K562 (cell line): ENCODE data around the gene MINDY3. TPM values are rescaled to one million over a fixed set of nuclear protein-coding genes. Genes with fewer than 3 reads are reported as not detected.

ENCODE experiments used
- ATAC-seq: fragments of 200-7000 bp; cut with Tn5 transposase; 3 replicates; pipeline ENCODE4 v1.9.1; 2020; ENCODE audit warnings: moderate library complexity
- BruUV-seq: library from RNA; stranded (reverse); fragments of 400-500 nt; replicated peaks from 2 replicates; lab custom pipeline; 2021; lab: Mats Ljungman, UMichigan
- CTCF ChIA-PET: fragments of 300-600 bp; formaldehyde crosslinking; extraction: SDS; loops from one replicate; lab custom pipeline; 2021; ENCODE audit warnings: low intra/inter-chr PET ratio; lab: Yijun Ruan, JAX
- POLR2A ChIA-PET: fragments of 300-600, 350-650 bp; sonication (Branson Sonifier 250); formaldehyde crosslinking; extraction: SDS; loops from one replicate; lab custom pipeline; 2021; ENCODE audit warnings: antibody characterized with exemption, inconsistent platforms; lab: Yijun Ruan, JAX
- DNase-seq, 4 experiments: peaks; one replicate each; pipeline versions ENCODE4 v3.0.0 to v3.0.0-alpha.2; 2011 to 2018; ENCODE audit warnings: low spot score in 3 of 4, mixed read lengths in 3 of 4; ENCODE audit errors: extremely low read depth in 1 of 4
- FAIRE-seq: peaks from 2 replicates; lab custom pipeline; 2011; peaks lifted over from hg19 to GRCh38; lab: Jason Lieb, UNC
- H2AFZ ChIP-seq: 2 replicates; pipeline ENCODE4 v1.6.0; 2011; ENCODE audit warnings: low read depth, low read length, control low read depth, inconsistent platforms
- H3K27ac ChIP-seq: fragments of 200-600 bp; 3 replicates; pipeline ENCODE4 v1.8.0; 2011; ENCODE audit warnings: low read depth, mild to moderate bottlenecking, control low read depth, inconsistent platforms, low read length, moderate library complexity, mixed read lengths; ENCODE audit errors: extremely low read depth
- H3K27me3 ChIP-seq, 2 experiments: fragments of 300-600 bp in 1 of 2; 2 replicates in 1 of 2; 3 replicates in 1 of 2; pipeline versions ENCODE4 v1.6.0 to v1.8.0; 2011; ENCODE audit warnings: inconsistent platforms in 2 of 2, low read length in 2 of 2, mild to moderate bottlenecking in 1 of 2, mixed read lengths in 1 of 2, moderate library complexity in 1 of 2; ENCODE audit not compliant: control insufficient read depth in 2 of 2, insufficient read depth in 2 of 2
- H3K36me3 ChIP-seq: fragments of 300-600 bp; 3 replicates; pipeline ENCODE4 v1.8.0; 2011; ENCODE audit warnings: mild to moderate bottlenecking, low read length, inconsistent platforms; ENCODE audit not compliant: control insufficient read depth, insufficient read depth
- H3K4me1 ChIP-seq, 2 experiments: fragments of 200-600 bp in 1 of 2; replicated peaks in 1 of 2; 2 replicates in 1 of 2; 3 replicates in 1 of 2; pipeline versions ENCODE4 v1.5.1 to v1.8.0; 2011; ENCODE audit warnings: inconsistent platforms in 2 of 2, low read length in 2 of 2, mild to moderate bottlenecking in 1 of 2, mixed read lengths in 1 of 2, moderate library complexity in 1 of 2; ENCODE audit not compliant: control insufficient read depth in 2 of 2, insufficient read depth in 2 of 2
- H3K4me2 ChIP-seq: 2 replicates; pipeline ENCODE4 v1.6.1; 2011; ENCODE audit warnings: low read length, control low read depth, inconsistent platforms, mixed read lengths; ENCODE audit not compliant: insufficient read depth
- H3K4me3 ChIP-seq: fragments of 200-600 bp; sonication (generic), shearing (Covaris generic); 2 replicates; pipeline ENCODE4 v1.5.1; 2016; ENCODE audit warnings: control low read depth, inconsistent platforms
- H3K79me2 ChIP-seq: fragments of 200-600 bp; 3 replicates; pipeline ENCODE4 v1.8.0; 2011; ENCODE audit warnings: low read length, inconsistent platforms; ENCODE audit not compliant: control insufficient read depth, insufficient read depth
- H3K9ac ChIP-seq, 2 experiments: 2 replicates each; pipeline versions ENCODE4 v1.6.0 to v1.6.1; 2011; ENCODE audit warnings: low read depth in 2 of 2, low read length in 2 of 2, control low read depth in 1 of 2, inconsistent platforms in 1 of 2, mild to moderate bottlenecking in 1 of 2, mixed read lengths in 1 of 2; ENCODE audit not compliant: insufficient read depth in 1 of 2
- H3K9me1 ChIP-seq: one replicate; pipeline ENCODE4 v1.6.0; 2011; ENCODE audit warnings: inconsistent platforms, mild to moderate bottlenecking, low read length, moderate library complexity; ENCODE audit not compliant: control insufficient read depth, insufficient read depth
- H3K9me3 ChIP-seq: replicated peaks from 2 replicates; pipeline ENCODE4 v1.5.1; 2011; ENCODE audit warnings: low read depth, low read length, inconsistent platforms; ENCODE audit not compliant: control insufficient read depth, insufficient read depth
- H4K20me1 ChIP-seq: replicated peaks from 2 replicates; pipeline ENCODE4 v1.6.1; 2011; ENCODE audit warnings: low read length, inconsistent platforms, mixed read lengths; ENCODE audit not compliant: control insufficient read depth, insufficient read depth
- C11orf30 ChIP-seq: fragments of 450-650 bp; IDR thresholded peaks from 2 replicates; pipeline ENCODE4 v1.6.1; 2016; ENCODE audit warnings: low read depth, mild to moderate bottlenecking
- CCNT2 ChIP-seq: IDR thresholded peaks from 2 replicates; pipeline ENCODE4 v1.6.1; 2011; ENCODE audit warnings: borderline replicate concordance, low read depth, mild to moderate bottlenecking, moderate library complexity, mixed read lengths, low read length; ENCODE audit not compliant: insufficient read length; ENCODE audit errors: extremely low read depth
- E2F5 ChIP-seq: sonication (generic); formaldehyde crosslinking; IDR thresholded peaks from 2 replicates; pipeline ENCODE4 v1.8.0; 2022; ENCODE audit warnings: mild to moderate bottlenecking, missing genetic modification reagents
- FOXP1 ChIP-seq: sonication (generic); formaldehyde crosslinking; IDR thresholded peaks from 2 replicates; pipeline ENCODE4 v1.8.0; 2022; ENCODE audit warnings: mild to moderate bottlenecking, missing genetic modification reagents
- PCBP2 ChIP-seq: fragments of 200-400 bp; formaldehyde crosslinking; IDR thresholded peaks from 2 replicates; pipeline ENCODE4 v1.6.1; 2018; ENCODE audit warnings: low read length, low read depth, mild to moderate bottlenecking, moderate library complexity; ENCODE audit not compliant: poor library complexity, severe bottlenecking
- SIN3A ChIP-seq, 2 experiments: fragments of 150-350 bp in 1 of 2; IDR thresholded peaks; 2 replicates each; pipeline ENCODE4 v1.6.1; 2011 to 2016; ENCODE audit warnings: borderline replicate concordance in 2 of 2, low read depth in 2 of 2, low read length in 2 of 2, mild to moderate bottlenecking in 2 of 2, moderate library complexity in 2 of 2; ENCODE audit not compliant: control insufficient read depth in 1 of 2
- SPI1 ChIP-seq: IDR thresholded peaks from 2 replicates; pipeline ENCODE4 v1.6.1; 2011; ENCODE audit warnings: low read depth, low read length, control low read depth, borderline replicate concordance
- TEAD1 ChIP-seq, 2 experiments: fragments of 450-650 bp in 1 of 2; sonication (generic) in 1 of 2; formaldehyde crosslinking; IDR thresholded peaks; 2 replicates each; pipeline versions ENCODE4 v1.4.0 to v1.8.0; 2020 to 2022; ENCODE audit warnings: mild to moderate bottlenecking in 2 of 2, missing genetic modification reagents in 1 of 2
- ZNF174 ChIP-seq: fragments of 250-450 bp; sonication (Bioruptor Pico); IDR thresholded peaks from 2 replicates; pipeline ENCODE4 v1.4.0; 2020; ENCODE audit warnings: mild to moderate bottlenecking
- WGBS: fragments of 100-300 bp; shearing (Covaris generic); methylation state at CpG from one replicate; pipeline ENCODE4 v1.1.6; 2016; ENCODE audit warnings: low coverage, mixed read lengths; ENCODE audit not compliant: insufficient coverage; ENCODE audit errors: missing lambda C conversion rate; 5-methylcytosine and 5-hydroxymethylcytosine counted together
- in situ Hi-C: fragments of 300-500 bp; cut with MboI; formaldehyde crosslinking; loops from 4 replicates; pipeline ENCODE4 v1.15.0; 2018; ENCODE audit warnings: inconsistent platforms, mixed read lengths
- intact Hi-C: fragments of 100-400 bp; cut with micrococcal nuclease; formaldehyde crosslinking; loops from 2 replicates; pipeline ENCODE4 v1.14.2; 2022
- polyA plus RNA-seq, 8 experiments: library from polyadenylated mRNA; depleted of rRNA in 4 of 8; stranded (reverse) in 5 of 8; unstranded in 3 of 8; fragments of >200 nt; fragmentation: Nextera tagmentation in 2 of 8; fragmentation: Illumina TruSeq in 1 of 8; extraction: Ambion mirVana in 2 of 8; extraction: Trizol in 1 of 8; gene quantifications; 2 replicates each; pipeline versions ENCODE4 v1.2.1 to v1.2.3, GENCODE V29; 2011 to 2014; ENCODE audit warnings: inconsistent platforms in 1 of 8, missing spikeins in 1 of 8
- total RNA-seq, 7 experiments: library from RNA; depleted of rRNA in 6 of 7; stranded (reverse); fragments of >200 nt in 6 of 7; fragmentation: Illumina TruSeq in 2 of 7; extraction: Trizol in 2 of 7; gene quantifications; 2 replicates each; pipeline versions ENCODE4 v1.2.1 to v1.2.3, GENCODE V29; 2011 to 2021; ENCODE audit warnings: low replicate concordance in 1 of 7
- TF ChIP-seq, protein P1 (sequence below): fragments of 200-800 bp; sonication (Bioruptor generic); IDR thresholded peaks from 2 replicates; pipeline ENCODE4 v1.6.1; 2016; ENCODE audit warnings: missing genetic modification characterization, missing compliant biosample characterization
- TF ChIP-seq, protein P2 (sequence below): fragments of 450-650 bp; IDR thresholded peaks from one replicate; pipeline ENCODE4 v1.6.1; 2018; ENCODE audit warnings: mild to moderate bottlenecking, moderate library complexity; ENCODE audit not compliant: partially characterized antibody

Gene MINDY3
- total and polyA plus RNA-seq, 9 of the 15 experiments (the other 6 are each of a cell fraction or from before 2014, with no cell fraction given): 14.0 to 35.9 (median 23.6) TPM

GRCh38 chr10:15869935-15870334 is 9.6 kb upstream of the MINDY3 start (continued):
- TF ChIP-seq, protein P1, sequence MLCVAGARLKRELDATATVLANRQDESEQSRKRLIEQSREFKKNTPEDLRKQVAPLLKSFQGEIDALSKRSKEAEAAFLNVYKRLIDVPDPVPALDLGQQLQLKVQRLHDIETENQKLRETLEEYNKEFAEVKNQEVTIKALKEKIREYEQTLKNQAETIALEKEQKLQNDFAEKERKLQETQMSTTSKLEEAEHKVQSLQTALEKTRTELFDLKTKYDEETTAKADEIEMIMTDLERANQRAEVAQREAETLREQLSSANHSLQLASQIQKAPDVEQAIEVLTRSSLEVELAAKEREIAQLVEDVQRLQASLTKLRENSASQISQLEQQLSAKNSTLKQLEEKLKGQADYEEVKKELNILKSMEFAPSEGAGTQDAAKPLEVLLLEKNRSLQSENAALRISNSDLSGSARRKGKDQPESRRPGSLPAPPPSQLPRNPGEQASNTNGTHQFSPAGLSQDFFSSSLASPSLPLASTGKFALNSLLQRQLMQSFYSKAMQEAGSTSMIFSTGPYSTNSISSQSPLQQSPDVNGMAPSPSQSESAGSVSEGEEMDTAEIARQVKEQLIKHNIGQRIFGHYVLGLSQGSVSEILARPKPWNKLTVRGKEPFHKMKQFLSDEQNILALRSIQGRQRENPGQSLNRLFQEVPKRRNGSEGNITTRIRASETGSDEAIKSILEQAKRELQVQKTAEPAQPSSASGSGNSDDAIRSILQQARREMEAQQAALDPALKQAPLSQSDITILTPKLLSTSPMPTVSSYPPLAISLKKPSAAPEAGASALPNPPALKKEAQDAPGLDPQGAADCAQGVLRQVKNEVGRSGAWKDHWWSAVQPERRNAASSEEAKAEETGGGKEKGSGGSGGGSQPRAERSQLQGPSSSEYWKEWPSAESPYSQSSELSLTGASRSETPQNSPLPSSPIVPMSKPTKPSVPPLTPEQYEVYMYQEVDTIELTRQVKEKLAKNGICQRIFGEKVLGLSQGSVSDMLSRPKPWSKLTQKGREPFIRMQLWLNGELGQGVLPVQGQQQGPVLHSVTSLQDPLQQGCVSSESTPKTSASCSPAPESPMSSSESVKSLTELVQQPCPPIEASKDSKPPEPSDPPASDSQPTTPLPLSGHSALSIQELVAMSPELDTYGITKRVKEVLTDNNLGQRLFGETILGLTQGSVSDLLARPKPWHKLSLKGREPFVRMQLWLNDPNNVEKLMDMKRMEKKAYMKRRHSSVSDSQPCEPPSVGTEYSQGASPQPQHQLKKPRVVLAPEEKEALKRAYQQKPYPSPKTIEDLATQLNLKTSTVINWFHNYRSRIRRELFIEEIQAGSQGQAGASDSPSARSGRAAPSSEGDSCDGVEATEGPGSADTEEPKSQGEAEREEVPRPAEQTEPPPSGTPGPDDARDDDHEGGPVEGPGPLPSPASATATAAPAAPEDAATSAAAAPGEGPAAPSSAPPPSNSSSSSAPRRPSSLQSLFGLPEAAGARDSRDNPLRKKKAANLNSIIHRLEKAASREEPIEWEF (CRISPR knock-in tag): no peak
- no peak for TF ChIP-seq CCNT2
- TF ChIP-seq SIN3A (IDR thresholded peaks at IDR 0.05; ENCODE audit: borderline replicate concordance in 2 of 2, control insufficient read depth in 1 of 2, low read depth in 2 of 2, low read length in 2 of 2): no peak

DNA sequence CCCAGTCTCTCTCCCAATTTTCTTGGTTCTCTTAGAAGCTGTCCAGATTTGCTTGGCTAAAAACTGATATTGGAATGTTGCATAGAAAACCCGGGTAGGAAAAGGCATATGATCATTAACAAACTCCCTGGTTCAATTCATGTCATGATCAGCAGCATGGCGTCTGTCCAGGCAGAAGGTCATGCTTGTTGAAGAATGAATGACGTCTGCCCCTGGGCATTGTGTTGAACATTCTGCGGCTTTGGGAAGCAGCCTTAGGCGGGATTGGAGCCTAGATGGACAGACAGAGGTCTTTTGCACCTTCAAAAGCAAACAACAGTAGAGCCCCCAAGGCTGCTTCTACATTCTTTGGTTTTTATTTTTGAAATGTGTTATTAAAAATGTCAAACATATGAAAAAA is 7.7 kb upstream of the MINDY3 start:
- ChIA-PET CTCF (no interaction called here), POLR2A (no interaction called here)
- DNase-seq: no peak
- Histone ChIP-seq H3K4me2 (no peak overlapping the region), H3K36me3 (no peaks in the 10 kb centered on the region), H3K9me1 (no peaks in the 10 kb centered on the region), H3K27me3 (no peaks in the 10 kb centered on the region; a peak in 1 of 5 replicates), H3K4me1 (no peaks in the 10 kb centered on the region; a peak in 1 of 5 replicates), H4K20me1 (no peaks in the 10 kb centered on the region), H2AFZ (no peak overlapping the region), H3K27ac (no peak overlapping the region), H3K79me2 (no peaks in the 10 kb centered on the region), H3K9me3 (no peaks in the 10 kb centered on the region), H3K9ac (no peak overlapping the region), H3K4me3 (no peak overlapping the region)
- intact Hi-C loops (no loop called here), in situ Hi-C loops (no loop called here)
- no peak for ATAC-seq
- no TSS peak for BruUV-seq
- no peak for FAIRE-seq
- WGBS: 9% methylated on average over 5 of the region's 5 CpGs
- no peak for TF ChIP-seq TEAD1 (CRISPR knock-in tag; IDR thresholded peaks at IDR 0.05)
- TF ChIP-seq C11orf30: no peak
- no peak for TF ChIP-seq E2F5
- no peak for TF ChIP-seq SPI1
- TF ChIP-seq FOXP1: no peak
- TF ChIP-seq PCBP2: no peak
- TF ChIP-seq ZNF174 (CRISPR knock-in tag): no peak
- TF ChIP-seq, protein P2, sequence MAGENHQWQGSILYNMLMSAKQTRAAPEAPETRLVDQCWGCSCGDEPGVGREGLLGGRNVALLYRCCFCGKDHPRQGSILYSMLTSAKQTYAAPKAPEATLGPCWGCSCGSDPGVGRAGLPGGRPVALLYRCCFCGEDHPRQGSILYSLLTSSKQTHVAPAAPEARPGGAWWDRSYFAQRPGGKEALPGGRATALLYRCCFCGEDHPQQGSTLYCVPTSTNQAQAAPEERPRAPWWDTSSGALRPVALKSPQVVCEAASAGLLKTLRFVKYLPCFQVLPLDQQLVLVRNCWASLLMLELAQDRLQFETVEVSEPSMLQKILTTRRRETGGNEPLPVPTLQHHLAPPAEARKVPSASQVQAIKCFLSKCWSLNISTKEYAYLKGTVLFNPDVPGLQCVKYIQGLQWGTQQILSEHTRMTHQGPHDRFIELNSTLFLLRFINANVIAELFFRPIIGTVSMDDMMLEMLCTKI: no peak
